IMR-90 (cell line): Measurements from ENCODE around the gene ZKSCAN1.

ENCODE experiments used
- BHLHE40 ChIP-seq: fragments of 150-350 bp; IDR thresholded peaks from 2 replicates; pipeline ENCODE4 v1.6.1; 2016; ENCODE audit warnings: mild to moderate bottlenecking, low read depth, low read length
- CHD1 ChIP-seq: IDR thresholded peaks from 2 replicates; pipeline ENCODE4 v1.6.1; 2012; ENCODE audit warnings: low read depth, low read length, improper control_type of control experiment
- POLR2A ChIP-seq: IDR thresholded peaks from 2 replicates; pipeline ENCODE4 v1.6.1; 2012; ENCODE audit warnings: mild to moderate bottlenecking, low read depth, low read length
- RAD21 ChIP-seq: IDR thresholded peaks from 2 replicates; pipeline ENCODE4 v1.6.1; 2012; ENCODE audit warnings: low read length, improper control_type of control experiment
- SMC3 ChIP-seq: fragments of 150-350 bp; IDR thresholded peaks from 2 replicates; pipeline ENCODE4 v1.6.1; 2016; ENCODE audit warnings: low read depth, mild to moderate bottlenecking, antibody characterized with exemption, low read length, moderate library complexity
- TF ChIP-seq, protein P1 (sequence below): conservative IDR thresholded peaks from 2 replicates; pipeline ENCODE4 v1.5.1; 2012; ENCODE audit warnings: mild to moderate bottlenecking, low read depth, low read length, improper control_type of control experiment

DNA sequence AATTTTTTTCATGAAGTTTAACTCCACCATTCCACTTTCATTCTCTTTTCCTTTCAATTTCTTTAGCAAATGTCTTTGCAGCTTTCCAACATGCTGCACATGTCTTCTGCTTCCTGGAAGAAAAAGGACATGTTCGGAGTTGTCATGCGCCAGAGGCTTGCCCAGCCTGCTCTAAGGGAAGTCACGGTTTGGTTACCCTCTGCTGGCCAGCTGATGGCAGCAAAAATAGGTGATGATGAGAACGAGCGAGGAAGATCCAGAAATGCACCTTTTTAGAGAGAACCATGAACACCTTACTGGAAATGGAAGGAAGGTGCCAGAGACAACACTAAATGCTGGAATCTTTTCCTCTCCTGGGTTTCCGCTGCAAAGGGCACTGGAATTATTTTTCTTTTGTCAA lies 29.3 kb downstream of the ZKSCAN1 start:
- TF ChIP-seq, protein P1, sequence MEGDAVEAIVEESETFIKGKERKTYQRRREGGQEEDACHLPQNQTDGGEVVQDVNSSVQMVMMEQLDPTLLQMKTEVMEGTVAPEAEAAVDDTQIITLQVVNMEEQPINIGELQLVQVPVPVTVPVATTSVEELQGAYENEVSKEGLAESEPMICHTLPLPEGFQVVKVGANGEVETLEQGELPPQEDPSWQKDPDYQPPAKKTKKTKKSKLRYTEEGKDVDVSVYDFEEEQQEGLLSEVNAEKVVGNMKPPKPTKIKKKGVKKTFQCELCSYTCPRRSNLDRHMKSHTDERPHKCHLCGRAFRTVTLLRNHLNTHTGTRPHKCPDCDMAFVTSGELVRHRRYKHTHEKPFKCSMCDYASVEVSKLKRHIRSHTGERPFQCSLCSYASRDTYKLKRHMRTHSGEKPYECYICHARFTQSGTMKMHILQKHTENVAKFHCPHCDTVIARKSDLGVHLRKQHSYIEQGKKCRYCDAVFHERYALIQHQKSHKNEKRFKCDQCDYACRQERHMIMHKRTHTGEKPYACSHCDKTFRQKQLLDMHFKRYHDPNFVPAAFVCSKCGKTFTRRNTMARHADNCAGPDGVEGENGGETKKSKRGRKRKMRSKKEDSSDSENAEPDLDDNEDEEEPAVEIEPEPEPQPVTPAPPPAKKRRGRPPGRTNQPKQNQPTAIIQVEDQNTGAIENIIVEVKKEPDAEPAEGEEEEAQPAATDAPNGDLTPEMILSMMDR, result no peak
- TF ChIP-seq POLR2A (no peak), RAD21 (no peak), SMC3 (no peak), CHD1 (no peak), BHLHE40 (no peak)
